ENCODE data around the gene AFP. TPM values are rescaled to one million over a fixed set of nuclear protein-coding genes. Genes with fewer than 3 reads are reported as not detected.

AFP gene
- total and polyA plus RNA-seq, 7 donors: not detected

- DNase-seq: no peak
- Histone ChIP-seq H3K9me3 (no peaks in the 10 kb centered on the region), H3K27ac (no peak within 1 kb of the TSS), H3K27me3 (ENCODE audit: insufficient read depth in 3 of 3, low read length in 2 of 3) (no peaks in the 10 kb centered on the region), H3K4me3 (no peak within 1 kb of the TSS), H3K4me1 (no peaks in the 10 kb centered on the region), H3K36me3 (ENCODE audit: insufficient read depth in 1 of 2, low read depth in 1 of 2) (no peaks in the 10 kb centered on the region)
- ATAC-seq: no peak
- intact Hi-C loops (cut with DNase I): no loop called here
- TF ChIP-seq CTCF (IDR thresholded peaks at IDR 0.05): no peak
- 47 to 50% (median 50%) methylated on average over 2 of the region's 2 CpGs for WGBS, 3 donors
These were observed 45.3 kb downstream of the AFP start, which contains the start of gene AFM for GRCh38 chr4:73481358-73481757. Gene AFM, plus strand, starts transcription at chr4:73481745. Its CDS starts 31 bp downstream, at chr4:73481776.

- ATAC-seq: no peak
- H3K9me3 ChIP-seq: no peaks in the 10 kb centered on the region
- intact Hi-C loops (cut with DNase I): no loop called here
These were observed 49.1 kb downstream of the AFP start for GRCh38 chr4:73485085-73485484.

GRCh38 chr4:73485596-73485995 is 49.6 kb downstream of the AFP start:
- ATAC-seq (no peak), DNase-seq (no peak)
- Histone ChIP-seq H3K27me3 (ENCODE audit: insufficient read depth in 3 of 3, low read length in 2 of 3) (no peaks in the 10 kb centered on the region), H3K36me3 (ENCODE audit: insufficient read depth in 1 of 2, low read depth in 1 of 2) (no peaks in the 10 kb centered on the region), H3K4me3 (no peak overlapping the region), H3K4me1 (no peaks in the 10 kb centered on the region), H3K9me3 (no peaks in the 10 kb centered on the region), H3K27ac (no peak overlapping the region)
- TF ChIP-seq CTCF (IDR thresholded peaks at IDR 0.05): no peak
- intact Hi-C loops (cut with DNase I): no loop called here

More at GRCh38 chr4:73485085-73485484, 49.1 kb downstream of the AFP start:
- H3K4me3 ChIP-seq: no peak overlapping the region
- H3K36me3 ChIP-seq (ENCODE audit: insufficient read depth in 1 of 2, low read depth in 1 of 2): no peaks in the 10 kb centered on the region
- no peaks in the 10 kb centered on the region for H3K27me3 ChIP-seq (ENCODE audit: insufficient read depth in 3 of 3, low read length in 2 of 3)
- no peaks in the 10 kb centered on the region for H3K4me1 ChIP-seq
- TF ChIP-seq CTCF (IDR thresholded peaks at IDR 0.05): no peak
- no peak for DNase-seq
- no peak overlapping the region for H3K27ac ChIP-seq

- DNase-seq (no peak), ATAC-seq (no peak)
- H3K27me3 ChIP-seq (ENCODE audit: insufficient read depth in 3 of 3, low read length in 2 of 3): no peaks in the 10 kb centered on the region
- no peak overlapping the region for H3K27ac ChIP-seq
- TF ChIP-seq CTCF (IDR thresholded peaks at IDR 0.05): no peak
- H3K4me3 ChIP-seq: no peak overlapping the region
- intact Hi-C loops (cut with DNase I): no loop called here
- no peaks in the 10 kb centered on the region for H3K4me1 ChIP-seq
- 68 to 77% (median 71%) methylated on average over 1 of the region's 1 CpG for WGBS, 3 donors
- H3K36me3 ChIP-seq (ENCODE audit: insufficient read depth in 1 of 2, low read depth in 1 of 2): no peaks in the 10 kb centered on the region
- no peaks in the 10 kb centered on the region for H3K9me3 ChIP-seq
These were observed 50.5 kb downstream of the AFP start for GRCh38 chr4:73486497-73486896.

- WGBS, 3 donors: 89 to 100% (median 95%) methylated on average over 1 of the region's 1 CpG
- no peaks in the 10 kb centered on the region for H3K27me3 ChIP-seq (ENCODE audit: insufficient read depth in 3 of 3, low read length in 2 of 3)
- no peak for TF ChIP-seq CTCF (IDR thresholded peaks at IDR 0.05)
These were observed 51.2 kb downstream of the AFP start for GRCh38 chr4:73487233-73487632.

More at GRCh38 chr4:73487233-73487632, 51.2 kb downstream of the AFP start:
- Histone ChIP-seq H3K4me1 (no peaks in the 10 kb centered on the region), H3K9me3 (no peaks in the 10 kb centered on the region), H3K4me3 (no peak overlapping the region), H3K36me3 (ENCODE audit: insufficient read depth in 1 of 2, low read depth in 1 of 2) (no peaks in the 10 kb centered on the region), H3K27ac (no peak overlapping the region)
- DNase-seq: no peak
- no peak for ATAC-seq
- intact Hi-C loops (cut with DNase I): no loop called here
